Measurements from ENCODE around the gene SLC39A11.
"Not testable (repeated sequence)": the region's sequence is repeated elsewhere in the genome, so short reads cannot be mapped to it uniquely, and the experiment has no call there.

The SLC39A11 gene

GRCh38 chr17:72838581-72838980 lies 253.9 kb downstream of the SLC39A11 start:
- H3K4me3 ChIP-seq (ENCODE audit: low read length), result no peak overlapping the region
- no peak for DNase-seq (ENCODE audit: low read depth, low spot score)

DNA sequence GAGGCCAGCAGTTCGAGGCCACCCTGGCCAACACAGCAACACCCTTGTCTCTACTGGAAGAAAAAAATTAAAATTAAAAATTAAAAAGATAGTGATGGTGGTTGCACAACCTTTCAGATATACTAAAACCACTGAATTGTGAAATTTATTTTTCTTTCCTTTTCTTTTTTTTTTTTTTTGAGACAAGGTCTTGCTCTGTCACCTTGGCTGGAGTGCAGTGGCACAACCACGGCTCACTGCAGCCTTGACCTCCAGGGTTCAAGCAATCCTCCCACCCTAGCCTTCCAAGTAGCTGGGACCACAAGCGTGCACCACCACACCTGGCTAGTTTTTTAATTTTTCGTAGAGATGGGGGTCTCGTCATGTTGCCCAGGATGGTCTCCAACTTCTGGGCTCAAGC lies 254.4 kb downstream of the SLC39A11 start:
- no peak for DNase-seq (ENCODE audit: low read depth, low spot score)
- H3K4me3 ChIP-seq (ENCODE audit: low read length), result no peak overlapping the region

DNA sequence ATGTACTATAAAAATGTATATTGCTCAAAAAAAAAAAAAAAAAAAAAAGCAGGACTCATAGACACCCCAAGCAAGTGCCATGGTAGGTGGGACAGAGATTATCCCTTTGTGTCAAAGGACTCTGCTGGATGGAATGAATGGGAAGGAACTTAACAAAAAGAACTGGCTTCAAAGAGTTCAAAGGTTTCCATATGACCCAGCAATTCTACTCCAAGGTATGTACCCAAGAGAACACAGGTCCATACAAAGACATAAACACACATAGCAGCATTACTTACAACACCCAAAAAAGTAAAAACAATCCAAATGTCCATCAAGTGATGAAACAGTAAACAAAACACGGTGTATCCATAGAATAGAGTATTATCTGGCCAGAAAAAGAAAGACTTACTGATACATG lies 255.2 kb downstream of the SLC39A11 start:
- DNase-seq (ENCODE audit: low read depth, low spot score), result no peak
- no peak overlapping the region for H3K4me3 ChIP-seq (ENCODE audit: low read length)

GRCh38 chr17:72833128-72833765 lies 259.2 kb downstream of the SLC39A11 start:
- H3K4me3 ChIP-seq (ENCODE audit: low read length), result no peak overlapping the region
- DNase-seq (ENCODE audit: low read depth, low spot score), result no peak

- no peak overlapping the region for H3K4me3 ChIP-seq (ENCODE audit: low read length)
- DNase-seq (ENCODE audit: low read depth, low spot score), result no peak
These were observed 260.2 kb downstream of the SLC39A11 start for GRCh38 chr17:72832306-72832705.

GRCh38 chr17:72829883-72830282 lies 262.6 kb downstream of the SLC39A11 start:
- no peak overlapping the region for H3K4me3 ChIP-seq (ENCODE audit: low read length)

GRCh38 chr17:72826602-72827001 lies 265.9 kb downstream of the SLC39A11 start:
- H3K4me3 ChIP-seq (ENCODE audit: low read length), result no peak overlapping the region
- no peak for DNase-seq (ENCODE audit: low read depth, low spot score)

More at GRCh38 chr17:72829883-72830282, 262.6 kb downstream of the SLC39A11 start:
- DNase-seq (ENCODE audit: low read depth, low spot score), result no peak

GRCh38 chr17:72826059-72826458 lies 266.4 kb downstream of the SLC39A11 start:
- H3K4me3 ChIP-seq (ENCODE audit: low read length), result not testable (repeated sequence)

GRCh38 chr17:72825218-72825617 lies 267.3 kb downstream of the SLC39A11 start:
- no peak overlapping the region for H3K4me3 ChIP-seq (ENCODE audit: low read length)
- no peak for DNase-seq (ENCODE audit: low read depth, low spot score)

More at GRCh38 chr17:72826059-72826458, 266.4 kb downstream of the SLC39A11 start:
- not testable (repeated sequence) for DNase-seq (ENCODE audit: low read depth, low spot score)

DNA sequence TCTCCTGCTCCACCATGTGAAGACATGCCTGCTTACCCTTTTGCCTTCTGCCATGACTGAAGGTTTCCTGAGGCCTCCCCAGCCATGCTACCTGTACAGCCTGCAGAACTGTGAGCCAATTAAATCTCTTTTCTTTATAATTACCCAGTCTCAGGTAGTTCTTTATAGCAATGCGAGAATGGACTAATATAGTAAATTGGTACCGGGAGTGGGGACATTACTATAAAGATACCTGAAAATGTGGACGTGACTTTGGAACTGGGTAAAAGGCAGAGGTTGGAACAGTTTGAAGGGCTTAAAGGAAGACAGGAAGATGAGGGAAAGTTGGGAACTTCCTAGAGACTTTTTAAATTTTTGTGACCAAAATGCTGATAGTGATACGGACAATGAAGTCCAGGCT lies 268.2 kb downstream of the SLC39A11 start:
- H3K4me3 ChIP-seq (ENCODE audit: low read length); DNase-seq (ENCODE audit: low read depth, low spot score): not testable (repeated sequence)

DNA sequence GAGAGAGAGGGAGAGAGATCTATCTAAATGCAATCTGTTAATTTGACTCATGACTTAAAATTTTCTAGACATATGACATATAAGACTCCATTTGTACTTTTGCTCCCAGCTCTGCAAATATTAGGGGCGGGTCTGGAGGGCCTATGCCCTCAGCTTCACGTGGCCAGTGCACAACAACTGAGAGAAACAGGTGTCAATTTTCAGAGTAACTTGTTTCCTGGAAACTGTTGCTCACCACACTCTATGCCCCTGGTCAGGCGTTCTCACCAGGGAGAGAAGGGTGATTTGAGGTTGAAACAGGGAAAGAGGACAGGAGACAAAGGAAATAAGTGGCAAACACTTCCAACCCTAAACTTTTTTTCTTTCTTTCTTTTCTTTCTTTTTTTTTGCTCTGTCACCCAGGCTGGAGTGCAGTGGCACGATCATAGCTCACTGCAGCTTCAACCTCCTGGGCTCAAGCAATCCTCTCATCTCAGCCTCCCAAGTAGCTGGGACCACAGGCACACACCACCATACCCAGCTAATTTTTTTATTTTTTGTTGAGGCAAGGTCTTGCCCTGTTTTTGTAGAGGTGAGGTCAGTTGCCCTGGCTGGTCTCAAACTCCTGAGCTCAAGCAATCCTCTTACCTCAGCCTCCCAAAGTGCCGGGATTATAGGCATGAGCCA lies 270.0 kb downstream of the SLC39A11 start:
- no peak for DNase-seq (ENCODE audit: low read depth, low spot score)
- H3K4me3 ChIP-seq (ENCODE audit: low read length), result no peak overlapping the region

GRCh38 chr17:72816406-72816805 lies 276.1 kb downstream of the SLC39A11 start:
- DNase-seq (ENCODE audit: low read depth, low spot score), result no peak
- no peak overlapping the region for H3K4me3 ChIP-seq (ENCODE audit: low read length)

- no peak overlapping the region for H3K4me3 ChIP-seq (ENCODE audit: low read length)
- no peak for DNase-seq (ENCODE audit: low read depth, low spot score)
These were observed 279.0 kb downstream of the SLC39A11 start for GRCh38 chr17:72813481-72813880.

- DNase-seq (ENCODE audit: low read depth, low spot score), result no peak
- no peak overlapping the region for H3K4me3 ChIP-seq (ENCODE audit: low read length)
These were observed 279.7 kb downstream of the SLC39A11 start for GRCh38 chr17:72812823-72813222.

GRCh38 chr17:72811976-72812687 lies 280.4 kb downstream of the SLC39A11 start:
- DNase-seq (ENCODE audit: low read depth, low spot score), result no peak
- no peak overlapping the region for H3K4me3 ChIP-seq (ENCODE audit: low read length)

DNA sequence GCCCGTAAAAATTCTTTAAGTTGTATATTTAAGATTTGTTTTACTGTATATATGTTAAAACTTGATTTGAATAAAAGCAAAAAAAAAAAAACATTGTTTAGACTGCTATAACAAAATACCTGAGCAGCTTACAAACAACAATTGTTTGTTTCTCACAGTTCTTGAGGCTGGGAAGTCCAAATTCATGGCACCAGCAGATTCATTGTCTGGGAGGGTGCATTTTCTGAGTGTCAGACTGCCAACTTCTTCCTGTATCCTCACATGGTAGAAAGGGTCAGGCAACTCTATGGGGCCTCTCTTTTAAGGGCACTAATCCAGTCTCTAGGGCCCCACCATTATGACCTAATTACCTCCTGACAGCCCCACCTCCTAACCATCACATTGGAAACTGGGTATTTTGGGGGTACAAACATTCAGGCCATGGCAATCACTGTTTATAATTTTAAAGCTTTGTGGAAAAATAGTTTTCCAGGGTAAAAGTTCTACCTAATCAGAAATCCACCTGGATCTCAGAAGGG lies 281.4 kb downstream of the SLC39A11 start:
- no peak overlapping the region for H3K4me3 ChIP-seq (ENCODE audit: low read length)
- no peak for DNase-seq (ENCODE audit: low read depth, low spot score)

DNA sequence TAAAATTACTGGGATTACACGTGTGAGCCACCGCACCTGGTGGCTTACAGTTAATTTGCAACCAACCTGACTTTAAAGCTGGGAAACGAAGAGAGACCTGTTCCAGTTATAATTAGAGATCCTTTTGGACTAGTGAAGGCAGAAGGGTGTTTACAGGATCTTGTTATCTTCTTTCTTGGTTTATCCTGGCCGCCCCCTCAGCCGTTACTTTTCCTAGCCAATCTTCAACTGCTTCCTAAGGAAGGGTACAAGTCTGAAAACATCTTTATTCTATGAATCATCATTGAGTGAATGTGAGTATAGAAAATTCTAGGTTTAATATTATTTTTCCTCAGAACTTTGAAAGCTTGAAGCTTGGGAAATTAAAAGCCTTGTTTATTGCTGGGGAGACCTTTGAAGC lies 286.5 kb downstream of the SLC39A11 start:
- no peak for DNase-seq (ENCODE audit: low read depth, low spot score)
- H3K4me3 ChIP-seq (ENCODE audit: low read length), result no peak overlapping the region

- no peak for DNase-seq (ENCODE audit: low read depth, low spot score)
- H3K4me3 ChIP-seq (ENCODE audit: low read length), result no peak overlapping the region
These were observed 287.4 kb downstream of the SLC39A11 start for GRCh38 chr17:72804949-72805707.

GRCh38 chr17:72802726-72803125 lies 289.8 kb downstream of the SLC39A11 start:
- no peak for DNase-seq (ENCODE audit: low read depth, low spot score)
- no peak overlapping the region for H3K4me3 ChIP-seq (ENCODE audit: low read length)

All from Jurkat, Clone E6-1 (cell line).